HG03354 (cell line): Measurements from ENCODE around the gene TSC22D3.
"Not testable (repeated sequence)": the region's sequence is repeated elsewhere in the genome, so short reads cannot be mapped to it uniquely, and the experiment has no call there.

ENCODE experiments used
- ATAC-seq: cut with Tn5 transposase; IDR thresholded peaks from one replicate; pipeline ENCODE4 v1.9.1; 2021; ENCODE audit warnings: mild to moderate bottlenecking; ENCODE audit not compliant: unreplicated experiment, poor library complexity, severe bottlenecking

Gene TSC22D3

DNA sequence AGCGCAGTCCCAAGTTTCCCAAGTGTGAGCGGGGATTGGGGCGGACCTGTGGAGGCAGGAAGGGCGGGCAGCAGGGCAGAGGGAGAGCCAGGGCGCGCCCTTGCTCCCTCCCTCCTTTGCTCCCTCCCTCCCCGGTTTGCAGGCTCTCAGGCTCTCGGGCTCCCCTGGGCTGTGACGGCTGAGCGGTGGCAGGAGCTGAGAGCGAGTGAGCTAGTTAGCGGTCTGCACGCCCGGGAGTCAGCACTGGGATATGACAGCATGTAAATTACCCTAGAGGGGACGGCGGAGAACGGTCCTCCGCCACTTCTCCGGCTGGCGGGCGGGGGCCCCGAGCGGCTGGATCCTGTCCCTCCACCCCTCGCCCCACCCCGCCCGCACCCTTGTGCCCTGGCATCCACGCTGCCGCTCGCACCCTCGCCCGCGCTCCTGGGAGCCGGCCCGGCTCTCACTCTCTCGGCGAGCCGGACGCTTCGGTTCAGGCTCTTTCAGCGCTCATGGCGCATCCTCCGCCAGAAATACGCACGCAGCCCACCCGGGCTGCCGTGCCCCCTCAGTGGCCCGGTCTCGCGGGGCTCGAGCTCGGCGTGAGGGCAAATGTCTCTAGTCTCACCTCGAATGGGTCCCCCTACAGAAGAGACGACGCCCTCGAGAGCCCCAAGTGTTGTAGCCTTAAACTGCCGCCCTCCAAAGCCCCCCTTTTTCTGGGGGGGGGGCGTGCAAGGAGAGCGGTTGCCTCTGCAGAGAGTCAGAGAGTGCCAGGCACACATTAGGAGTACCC is at the start of gene TSC22D3:
TSS of gene TSC22D3 (minus strand) at position 54 of the 778 bp plus-strand sequence. CDS start 368 bp downstream, outside the sequence.
- ATAC-seq, result peak; percentile 78

- ATAC-seq, result no peak
Observed at GRCh38 chrX:107823456-107823855, 47.9 kb upstream of the TSC22D3 start.

GRCh38 chrX:107823042-107823441 is 47.5 kb upstream of the TSC22D3 start:
- ATAC-seq, result no peak

DNA sequence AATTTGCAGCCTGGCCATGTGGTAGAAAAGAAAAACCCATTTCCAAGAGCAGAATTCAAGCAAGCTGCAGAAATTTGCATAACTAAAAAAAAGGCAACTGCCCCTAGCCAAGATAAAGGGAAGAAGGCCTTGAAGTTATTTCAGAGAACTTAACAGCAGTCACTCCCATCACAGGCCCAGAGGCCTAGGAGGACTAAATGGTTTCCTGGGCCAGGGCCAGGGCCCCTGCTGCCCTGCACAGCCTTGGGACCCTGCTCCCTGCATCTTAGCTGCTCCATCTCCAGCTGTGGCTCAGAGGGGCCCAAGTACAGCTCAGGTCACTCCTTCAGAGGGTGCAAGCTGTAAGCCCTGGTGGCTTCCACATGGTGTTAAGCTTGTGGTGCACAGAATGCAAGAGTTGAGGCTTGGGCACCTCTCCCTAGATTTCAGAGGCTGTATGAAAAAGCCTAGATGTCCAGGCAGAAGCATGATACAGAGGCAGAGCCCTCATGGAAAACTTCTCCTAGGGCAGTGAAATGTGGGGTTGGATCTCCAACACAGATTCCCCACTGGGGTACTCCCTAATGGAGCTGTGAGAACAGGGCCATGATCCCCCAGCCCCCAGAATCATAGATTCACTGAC is 43.4 kb upstream of the TSC22D3 start:
- ATAC-seq, result no peak

- not testable (repeated sequence) for ATAC-seq
Observed at GRCh38 chrX:107810053-107810452, 34.5 kb upstream of the TSC22D3 start.

GRCh38 chrX:107805179-107805578 is 29.6 kb upstream of the TSC22D3 start:
- ATAC-seq, result no peak

DNA sequence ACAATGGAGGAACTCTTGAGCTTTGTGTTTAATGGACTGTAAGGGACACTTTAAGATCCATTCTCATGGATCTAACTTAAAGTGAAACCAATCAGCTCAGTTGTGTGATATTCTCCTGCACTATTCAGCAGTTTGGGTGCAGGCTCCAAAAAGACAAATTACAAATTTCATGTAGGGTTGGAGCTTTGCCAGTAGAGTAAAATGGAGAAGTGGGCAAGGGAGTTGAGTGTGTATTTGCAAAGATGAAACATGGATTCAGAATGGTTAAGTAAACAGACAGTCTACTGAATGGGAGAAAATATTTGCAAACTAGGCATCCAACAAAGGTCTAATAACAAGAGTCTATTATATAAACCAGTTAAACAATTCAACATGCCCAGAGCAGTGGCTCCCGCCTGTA is 28.8 kb upstream of the TSC22D3 start:
- no peak for ATAC-seq

DNA sequence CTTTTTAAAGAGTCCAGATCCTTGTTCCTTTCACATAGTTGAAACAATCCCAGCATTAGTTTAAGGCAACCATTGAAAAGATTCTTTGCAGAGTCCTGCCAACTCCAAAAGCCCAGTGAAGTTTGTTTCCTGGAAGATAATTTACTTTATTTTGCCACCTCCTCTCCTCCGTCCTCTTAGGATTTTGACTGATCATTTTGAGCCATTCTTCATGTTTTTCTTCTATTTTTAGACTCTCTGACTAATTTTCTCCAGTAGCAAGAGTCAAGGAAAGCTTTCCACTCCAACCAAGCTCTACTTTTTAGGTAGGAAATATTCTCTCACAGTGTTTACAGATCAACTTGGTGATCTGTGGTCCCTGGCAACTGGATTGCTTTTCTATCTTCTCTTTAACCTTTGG is 12.2 kb upstream of the TSC22D3 start:
- no peak for ATAC-seq

GRCh38 chrX:107780525-107780924 is 4.9 kb upstream of the TSC22D3 start:
- ATAC-seq, result no peak

DNA sequence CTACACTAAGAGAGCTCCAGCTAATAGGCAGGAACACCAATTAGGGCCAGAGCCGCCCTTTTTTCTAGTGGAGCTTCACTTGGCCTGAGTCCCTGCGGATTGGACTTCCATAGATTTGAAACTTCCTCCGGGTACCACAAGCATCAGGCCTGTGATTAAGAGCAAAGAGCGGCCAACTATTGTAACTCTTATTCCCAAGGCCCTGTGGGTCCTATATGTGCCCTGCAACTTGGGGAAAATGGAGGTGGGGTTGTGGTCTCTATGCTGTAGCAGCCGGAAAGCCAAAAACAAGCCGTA is 1.9 kb upstream of the TSC22D3 start, which contains the start of gene NCBP2L:
TSS of gene NCBP2L (plus strand) at position 198 of the 297 bp plus-strand sequence. CDS start 16,488 bp downstream, outside the sequence.
- no peak for ATAC-seq

- peak; percentile 81 for ATAC-seq
Observed at GRCh38 chrX:107776649-107777535, 1.3 kb upstream of the TSC22D3 start.

DNA sequence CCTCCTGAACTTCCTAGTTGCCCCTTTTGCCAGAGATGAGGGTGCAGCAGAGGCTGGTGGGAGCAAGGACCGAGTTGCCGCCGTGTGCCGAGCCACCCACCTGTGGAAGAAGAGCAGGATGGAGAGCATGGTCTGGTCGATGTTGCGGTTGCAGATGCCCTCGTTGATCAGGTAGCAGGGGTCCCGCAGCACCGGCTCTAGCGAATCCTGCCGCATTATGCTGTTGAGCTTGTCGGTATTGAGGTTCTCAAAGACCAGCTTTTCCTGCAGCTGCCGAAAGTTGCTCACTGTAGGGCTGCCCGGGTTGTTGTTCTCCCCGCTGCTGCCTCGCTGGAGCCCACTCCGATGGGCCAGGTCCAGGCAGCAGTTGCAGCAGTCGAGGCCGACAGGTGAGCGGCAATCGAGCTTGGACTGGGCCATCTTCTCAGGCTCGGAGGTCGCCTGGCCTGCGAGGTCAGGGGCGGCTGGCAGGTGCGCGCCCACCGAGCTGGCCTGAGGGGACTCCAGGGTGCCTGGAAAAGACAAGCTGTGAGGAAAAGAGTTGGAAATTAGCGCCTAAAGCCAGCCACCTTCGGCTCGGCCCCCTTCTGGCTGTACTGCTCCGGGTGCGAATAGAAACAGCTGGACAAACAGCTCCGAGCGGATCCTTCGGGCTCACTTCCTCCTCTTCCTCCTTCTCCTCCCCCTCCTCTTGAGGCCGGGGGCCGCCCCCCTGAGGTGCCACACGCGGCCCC is 420 bp downstream of the TSC22D3 start:
- peak; percentile 29 for ATAC-seq

DNA sequence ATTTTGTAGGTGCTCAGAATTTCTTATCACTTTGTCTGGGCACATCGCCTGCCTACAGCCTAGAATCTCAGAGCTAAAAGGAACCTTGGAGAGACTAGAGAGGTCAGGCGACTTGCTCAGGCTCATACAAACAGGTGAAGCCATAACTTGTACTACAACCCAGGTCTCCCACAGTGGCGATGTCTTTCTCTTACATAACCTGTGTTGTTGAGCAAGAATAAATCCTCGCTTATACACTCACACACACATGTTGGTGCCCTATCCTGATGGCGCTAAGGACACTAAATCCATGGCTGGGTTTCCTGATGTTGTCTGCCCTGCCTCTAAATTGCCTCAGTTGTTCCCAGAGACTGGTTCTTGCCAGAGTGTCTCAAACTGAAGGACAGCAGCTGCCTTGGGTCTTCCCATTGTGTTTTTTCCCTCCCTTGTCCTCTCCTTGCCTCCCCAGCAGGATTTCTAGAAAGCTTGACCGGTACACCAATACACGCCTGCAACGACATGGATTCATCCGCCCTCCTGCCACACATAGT is 1.6 kb downstream of the TSC22D3 start:
- ATAC-seq, result no peak

DNA sequence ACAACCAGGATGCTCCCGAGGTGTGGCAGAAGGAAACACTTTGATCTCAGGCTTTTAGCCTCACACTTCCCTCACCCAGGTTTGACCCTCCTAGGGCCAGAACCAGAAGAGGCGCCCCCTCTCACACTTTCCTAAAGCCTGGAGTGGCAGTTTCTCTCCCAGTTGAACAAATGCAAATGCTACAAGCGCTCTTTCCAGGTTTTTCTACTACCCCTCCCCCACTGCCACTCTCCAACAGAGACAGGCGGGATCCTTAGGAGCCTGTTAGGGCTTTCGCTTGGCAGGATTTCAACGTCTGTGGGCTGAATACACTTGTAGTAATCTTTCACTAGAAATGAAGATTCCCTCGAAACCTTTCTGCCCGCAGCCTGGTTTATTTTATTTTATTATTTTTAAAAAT is 2.4 kb downstream of the TSC22D3 start:
- ATAC-seq, result no peak

- no peak for ATAC-seq
Observed at GRCh38 chrX:107769581-107770317, 5.8 kb downstream of the TSC22D3 start.

GRCh38 chrX:107768051-107768450 is 7.5 kb downstream of the TSC22D3 start:
- ATAC-seq, result no peak

DNA sequence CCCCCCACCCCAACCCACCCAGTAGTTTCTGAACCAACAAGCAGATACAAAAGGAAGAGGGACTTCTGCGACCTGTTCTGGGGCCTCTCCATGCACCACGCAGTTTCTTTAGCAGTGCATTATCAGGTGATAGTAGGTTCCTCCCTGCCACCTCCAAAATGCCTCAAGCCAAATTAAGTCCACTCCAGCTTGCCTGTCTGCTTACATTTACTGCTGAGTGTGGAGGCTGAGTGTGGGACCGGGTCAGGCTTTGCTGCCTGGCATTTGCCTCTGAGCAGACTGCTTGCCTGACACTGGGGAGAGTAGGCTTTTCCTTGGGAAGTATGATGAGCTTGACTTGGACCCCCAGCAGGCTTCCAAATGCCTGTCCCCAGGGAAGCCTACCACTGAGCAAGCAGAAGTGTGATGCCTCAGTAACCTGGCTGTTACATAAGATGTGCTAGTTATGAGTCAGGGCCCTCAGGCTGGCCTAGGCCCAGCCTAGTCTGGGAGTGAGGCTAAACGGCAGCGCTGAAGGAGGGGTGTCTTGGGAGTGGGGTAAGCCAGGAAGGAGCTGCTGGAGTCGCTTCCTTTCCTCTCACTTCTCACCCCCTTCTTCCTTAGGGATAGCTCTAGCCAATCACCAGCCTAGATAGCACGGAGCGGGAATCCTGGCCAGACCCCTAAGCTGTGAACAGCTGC is 9.0 kb downstream of the TSC22D3 start:
- peak; percentile 51 for ATAC-seq

GRCh38 chrX:107764845-107765608 is 10.6 kb downstream of the TSC22D3 start:
- ATAC-seq, result no peak
